H1 (cell line): ENCODE measurements around the gene LIF. TPM values are rescaled to one million over a fixed set of nuclear protein-coding genes. Genes with fewer than 3 reads are reported as not detected.
A peak's percentile ranks its signal among the peaks of the same experiment; 100 is the strongest.

Source experiments
- CTCF ChIA-PET: fragments of 300-600 bp; sonication (Branson Sonifier 250); formaldehyde crosslinking; loops from one replicate; lab custom pipeline; 2021; ENCODE audit not compliant: partially characterized antibody; lab: Charles Lee
- POLR2A ChIA-PET: fragments of 300-600 bp; sonication (Branson Sonifier 250); formaldehyde crosslinking; loops from one replicate; lab custom pipeline; 2021; ENCODE audit warnings: inconsistent platforms; ENCODE audit not compliant: partially characterized antibody; lab: Charles Lee
- DNase-seq, 2 experiments: peaks; one replicate each; pipeline versions ENCODE4 v3.0.0 to v3.0.0-alpha.2; 2010 to 2022; ENCODE audit warnings: low spot score in 2 of 2, low read depth in 1 of 2, mixed read lengths in 1 of 2
- FAIRE-seq: peaks from 2 replicates; lab custom pipeline; 2011; peaks lifted over from hg19 to GRCh38; lab: Jason Lieb, UNC
- H2AFZ ChIP-seq: 2 replicates; pipeline ENCODE4 v1.8.1; 2012; ENCODE audit warnings: low read length, inconsistent platforms
- H2AK5ac ChIP-seq: 2 replicates; pipeline ENCODE4 v1.6.1; 2013; ENCODE audit warnings: low read depth, low read length
- H2BK120ac ChIP-seq: replicated peaks from 2 replicates; pipeline ENCODE3; 2013; ENCODE audit warnings: low read depth, low read length, inconsistent platforms
- H2BK12ac ChIP-seq: 2 replicates; pipeline ENCODE4 v1.6.1; 2013; ENCODE audit warnings: low read depth, low read length
- H2BK15ac ChIP-seq: 2 replicates; pipeline ENCODE4 v1.6.1; 2013; ENCODE audit warnings: low read length
- H2BK20ac ChIP-seq: 2 replicates; pipeline ENCODE4 v1.6.1; 2013; ENCODE audit warnings: low read length
- H2BK5ac ChIP-seq: 2 replicates; pipeline ENCODE4 v1.6.1; 2013; ENCODE audit warnings: low read depth, low read length
- H3K14ac ChIP-seq: 2 replicates; pipeline ENCODE4 v1.6.1; 2013; ENCODE audit warnings: inconsistent platforms; ENCODE audit not compliant: insufficient read length
- H3K18ac ChIP-seq: 2 replicates; pipeline ENCODE4 v1.6.1; 2013; ENCODE audit warnings: low read length; ENCODE audit errors: extremely low read depth
- H3K23ac ChIP-seq: 2 replicates; pipeline ENCODE4 v1.6.1; 2013; ENCODE audit warnings: inconsistent platforms; ENCODE audit not compliant: insufficient read length
- H3K23me2 ChIP-seq: 2 replicates; pipeline ENCODE4 v1.6.1; 2013; ENCODE audit warnings: low read depth, low read length
- H3K27ac ChIP-seq: 2 replicates; pipeline ENCODE4 v1.6.1; 2011; ENCODE audit warnings: low read depth, low read length, inconsistent platforms
- H3K27me3 ChIP-seq, 4 experiments: replicated peaks in 1 of 4; 1 replicate in 1 of 4; 2 replicates in 3 of 4; pipeline versions ENCODE4 v1.6.1 to v1.8.1; 2011 to 2013; ENCODE audit warnings: low read length in 3 of 4, mild to moderate bottlenecking in 3 of 4, inconsistent platforms in 2 of 4, mixed read lengths in 2 of 4, moderate library complexity in 1 of 4; ENCODE audit not compliant: control insufficient read depth in 3 of 4, insufficient read depth in 3 of 4; ENCODE audit errors: extremely low read depth in 1 of 4
- H3K36me3 ChIP-seq, 4 experiments: 2 replicates each; pipeline versions ENCODE4 v1.6.1 to v1.8.1; 2011 to 2013; ENCODE audit warnings: mild to moderate bottlenecking in 4 of 4, low read length in 3 of 4, moderate library complexity in 2 of 4, control low read depth in 1 of 4, inconsistent platforms in 1 of 4; ENCODE audit not compliant: insufficient read depth in 4 of 4, control insufficient read depth in 2 of 4
- H3K4ac ChIP-seq: replicated peaks from 2 replicates; pipeline ENCODE3; 2013; ENCODE audit warnings: low read length, low read depth, mixed read lengths, inconsistent platforms; ENCODE audit not compliant: insufficient read length
- H3K4me1 ChIP-seq, 4 experiments: replicated peaks in 1 of 4; 1 replicate in 1 of 4; 2 replicates in 3 of 4; pipeline versions ENCODE4 v1.6.1 to v1.8.1; 2011 to 2013; ENCODE audit warnings: low read length in 3 of 4, inconsistent platforms in 2 of 4, mixed read lengths in 1 of 4; ENCODE audit not compliant: insufficient read depth in 4 of 4, control insufficient read depth in 3 of 4
- H3K4me2 ChIP-seq, 2 experiments: 2 replicates each; pipeline versions ENCODE4 v1.6.1 to v1.8.1; 2011 to 2013; ENCODE audit warnings: low read depth in 2 of 2, low read length in 2 of 2, control low read depth in 1 of 2, inconsistent platforms in 1 of 2, mild to moderate bottlenecking in 1 of 2; ENCODE audit not compliant: insufficient read depth in 1 of 2
- H3K4me3 ChIP-seq, 4 experiments: fragments of 200-600, 300-600 bp in 1 of 4; sonication (generic), shearing (Covaris generic), sonication (Bioruptor Twin) in 1 of 4; 2 replicates each; pipeline versions ENCODE4 v1.5.1 to v1.8.1; 2011 to 2016; ENCODE audit warnings: low read length in 4 of 4, low read depth in 3 of 4, control low read depth in 2 of 4, inconsistent platforms in 2 of 4, mild to moderate bottlenecking in 2 of 4, mixed read lengths in 1 of 4, moderate library complexity in 1 of 4; ENCODE audit not compliant: insufficient read depth in 2 of 4; ENCODE audit errors: extremely low read depth in 1 of 4
- H3K56ac ChIP-seq: replicated peaks from 2 replicates; pipeline ENCODE3; 2013; ENCODE audit warnings: low read depth, mild to moderate bottlenecking, mixed read lengths, low read length, inconsistent platforms; ENCODE audit not compliant: insufficient read length
- H3K79me1 ChIP-seq: 2 replicates; pipeline ENCODE4 v1.6.1; 2013; ENCODE audit warnings: low read depth, low read length, control low read depth
- H3K79me2 ChIP-seq, 2 experiments: 2 replicates each; pipeline versions ENCODE4 v1.6.1 to v1.8.1; 2012 to 2013; ENCODE audit warnings: low read length in 2 of 2, mild to moderate bottlenecking in 2 of 2, inconsistent platforms in 1 of 2; ENCODE audit not compliant: insufficient read depth in 2 of 2, control insufficient read depth in 1 of 2
- H3K9ac ChIP-seq, 4 experiments: replicated peaks in 1 of 4; 1 replicate in 1 of 4; 2 replicates in 3 of 4; pipeline versions ENCODE4 v1.6.1 to v1.8.1; 2011 to 2013; ENCODE audit warnings: low read depth in 3 of 4, low read length in 3 of 4, control low read depth in 2 of 4, mild to moderate bottlenecking in 2 of 4, moderate library complexity in 2 of 4, inconsistent platforms in 1 of 4; ENCODE audit errors: extremely low read depth in 1 of 4
- H3K9me3 ChIP-seq, 2 experiments: 2 replicates each; pipeline versions ENCODE4 v1.6.1 to v1.8.1; 2012 to 2013; ENCODE audit warnings: mild to moderate bottlenecking in 2 of 2, moderate library complexity in 2 of 2, control low read depth in 1 of 2, inconsistent platforms in 1 of 2, low read depth in 1 of 2, low read length in 1 of 2, mixed read lengths in 1 of 2; ENCODE audit not compliant: insufficient read depth in 2 of 2
- H4K20me1 ChIP-seq, 2 experiments: replicated peaks in 1 of 2; 2 replicates each; pipeline versions ENCODE3 to v1.8.1; 2011 to 2013; ENCODE audit warnings: inconsistent platforms in 2 of 2, low read length in 2 of 2, mild to moderate bottlenecking in 1 of 2; ENCODE audit not compliant: insufficient read depth in 2 of 2, control insufficient read depth in 1 of 2
- H4K5ac ChIP-seq: 2 replicates; pipeline ENCODE4 v1.6.1; 2013; ENCODE audit warnings: low read length, low read depth, mixed read lengths, inconsistent platforms; ENCODE audit not compliant: insufficient read length
- H4K8ac ChIP-seq: 2 replicates; pipeline ENCODE4 v1.8.0; 2013; ENCODE audit warnings: mild to moderate bottlenecking, moderate library complexity, low read length, inconsistent platforms; ENCODE audit not compliant: insufficient read depth; ENCODE audit errors: extremely low read depth
- H4K91ac ChIP-seq: replicated peaks from 2 replicates; pipeline ENCODE3; 2013; ENCODE audit warnings: low read length, mixed read lengths, inconsistent platforms; ENCODE audit not compliant: insufficient read length
- BACH1 ChIP-seq: IDR thresholded peaks from 2 replicates; pipeline ENCODE4 v1.6.1; 2012; ENCODE audit warnings: low read length, improper control_type of control experiment
- CREB1 ChIP-seq: IDR thresholded peaks from 2 replicates; pipeline ENCODE4 v1.6.1; 2012; ENCODE audit warnings: inconsistent platforms
- CTCF ChIP-seq, 3 experiments: IDR thresholded peaks; 1 replicate in 2 of 3; 2 replicates in 1 of 3; pipeline versions ENCODE4 v1.5.1 to v1.6.1; 2011; ENCODE audit warnings: low read length in 3 of 3, mild to moderate bottlenecking in 3 of 3, inconsistent platforms in 2 of 3, low read depth in 1 of 3, moderate library complexity in 1 of 3; ENCODE audit not compliant: insufficient read depth in 1 of 3; ENCODE audit errors: control extremely low read depth in 1 of 3
- MAX ChIP-seq: IDR thresholded peaks from 2 replicates; pipeline ENCODE4 v1.6.1; 2012; ENCODE audit warnings: inconsistent platforms
- POLR2AphosphoS5 ChIP-seq: IDR thresholded peaks from 2 replicates; pipeline ENCODE4 v1.6.1; 2011; ENCODE audit warnings: low read depth, low read length
- RAD21 ChIP-seq, 2 experiments: IDR thresholded peaks in 1 of 2; conservative IDR thresholded peaks in 1 of 2; 2 replicates each; pipeline ENCODE4 v1.6.1; 2011; ENCODE audit warnings: low read depth in 2 of 2, low read length in 2 of 2, improper control_type of control experiment in 1 of 2, inconsistent platforms in 1 of 2, mild to moderate bottlenecking in 1 of 2, moderate library complexity in 1 of 2
- RXRA ChIP-seq: IDR thresholded peaks from 2 replicates; pipeline ENCODE4 v1.6.1; 2011; ENCODE audit warnings: low read depth, mild to moderate bottlenecking, low read length, moderate library complexity; ENCODE audit not compliant: insufficient read depth
- SP4 ChIP-seq: IDR thresholded peaks from 2 replicates; pipeline ENCODE4 v1.6.1; 2012; ENCODE audit warnings: low read length, inconsistent platforms
- WGBS, 2 experiments: shearing (Covaris generic) in 1 of 2; methylation state at CpG; one replicate each; pipeline versions ENCODE4 v1.1.6 to v1.1.7; 2013 to 2015; ENCODE audit warnings: low lambda C conversion rate in 2 of 2, mixed read lengths in 2 of 2, inconsistent platforms in 1 of 2, low coverage in 1 of 2, missing lambda C conversion rate in 1 of 2; ENCODE audit not compliant: insufficient replicate concordance in 2 of 2, insufficient coverage in 1 of 2, insufficient read length in 1 of 2; ENCODE audit errors: extremely low coverage in 1 of 2, missing lambda C conversion rate in 1 of 2; 5-methylcytosine and 5-hydroxymethylcytosine counted together
- polyA plus RNA-seq, 7 experiments: library from polyadenylated mRNA; depleted of rRNA in 3 of 7; stranded (reverse) in 5 of 7; unstranded in 2 of 7; fragments of >200 nt in 5 of 7; fragments of 200-250 nt in 2 of 7; gene quantifications; 1 replicate in 5 of 7; 2 replicates in 1 of 7; 4 replicates in 1 of 7; pipeline versions ENCODE4 v1.2.1 to v1.2.3, GENCODE V29; 2011 to 2013; ENCODE audit warnings: missing spikeins in 2 of 7, mixed read lengths in 2 of 7
- total RNA-seq: library from RNA; stranded (reverse); fragmentation: NEBNext Ultra II Directional; extraction: Animal tissue kit (Norgen Biotek cat#: 25700); gene quantifications from 2 replicates; pipeline ENCODE4 v1.2.1, GENCODE V29; 2021

Gene LIF
- total and polyA plus RNA-seq, 2 of the 8 experiments (the other 6 are each of a cell fraction or from before 2014, with no cell fraction given) = 3.3 to 3.5 TPM

GRCh38 chr22:30286813-30287647 lies 40.5 kb upstream of the LIF start:
- FAIRE-seq (no peak), DNase-seq (peak; percentile 67 to 98)
- H2BK15ac ChIP-seq = peak overlapping the region; percentile 53; the same call in 1 of the 2 replicates
- peaks cover 0 to 4% of the 10 kb centered on the region in 2 experiments for H4K20me1 ChIP-seq
- H3K4me3 ChIP-seq = no peak overlapping the region
- WGBS, 2 experiments = 70% methylated on average over 31 of the region's 31 CpGs; no CpG with 5 or more reads in 1 of the 2 experiments
- H3K23ac ChIP-seq = no peak overlapping the region
- no peak overlapping the region for H3K4me2 ChIP-seq
- no peak overlapping the region for H4K8ac ChIP-seq
- peak overlapping the region; percentile 10; the same call in 1 of the 2 replicates for H2BK12ac ChIP-seq
- no peak overlapping the region for H2BK20ac ChIP-seq
- H3K9ac ChIP-seq = no peak overlapping the region
- no peak overlapping the region for H3K56ac ChIP-seq
- H2BK5ac ChIP-seq = no peak overlapping the region
- TF ChIP-seq BACH1 (0 out of 2 replicates have a peak, but pooled peaks have one; percentile 24), SP4 (no peak), POLR2AphosphoS5 (no peak), MAX (peak; percentile 32; the same call in 1 of the 2 replicates), CTCF (IDR thresholded peaks at IDR 0.05; ENCODE audit: control extremely low read depth in 1 of 3, insufficient read depth in 1 of 3, low read depth in 1 of 3, low read length in 3 of 3) (peak; percentile 90 to 98 (median 93)), RAD21 (IDR thresholded peaks at IDR 0.05 in 1 of 2, conservative IDR thresholded peaks at IDR 0.05 in 1 of 2; ENCODE audit: low read depth in 2 of 2, low read length in 2 of 2) (peak; percentile 83 to 88), RXRA (no peak), CREB1 (peak; percentile 30; the same call in 1 of the 2 replicates)
- H2AK5ac ChIP-seq = peak overlapping the region; percentile 11; the same call in 1 of the 2 replicates
- H3K18ac ChIP-seq = peak overlapping the region; percentile 66; the same call in 1 of the 2 replicates
- no peak overlapping the region for H2AFZ ChIP-seq
- no peak overlapping the region for H4K5ac ChIP-seq
- H2BK120ac ChIP-seq = no peak overlapping the region
- no peak overlapping the region for H3K4ac ChIP-seq
- H3K9me3 ChIP-seq = no peaks in the 10 kb centered on the region
- no peaks in the 10 kb centered on the region for H3K36me3 ChIP-seq
- peaks cover 12% of the 10 kb centered on the region; the same call in 1 of the 2 replicates for H3K23me2 ChIP-seq
- ChIA-PET POLR2A (interaction anchor here (1.2 to 3.6 kb wide), 3 partner anchors 8 to 138 kb away, joined by 3 to 17 read pairs (median 6); partner anchors contain the start of genes CCDC157, MTFP1 and SF3A1), CTCF (interaction anchor here (0.6 to 9.1 kb wide), 38 partner anchors 9 to 377 kb away, joined by 3 to 203 read pairs (median 6); partner anchors contain the start of genes CCDC157, RNF215, SF3A1 and TBC1D10A)
- no peak overlapping the region for H3K27ac ChIP-seq
- H3K79me1 ChIP-seq = no peaks in the 10 kb centered on the region
- peak overlapping the region; percentile 20 for H4K91ac ChIP-seq
- no peaks in the 10 kb centered on the region for H3K79me2 ChIP-seq
- H3K14ac ChIP-seq = no peak overlapping the region
- peaks cover 0 to 19% (median 14%) of the 10 kb centered on the region in 4 experiments; a peak in 6 of 7 replicates for H3K4me1 ChIP-seq
- H3K27me3 ChIP-seq = no peaks in the 10 kb centered on the region
